HCT116 (cell line): Measurements from ENCODE around the gene FBXL17.

Experiments used
- CTCF ChIP-seq, 3 experiments: fragments of 200-600 bp in 1 of 3; sonication (generic) in 1 of 3; IDR thresholded peaks in 2 of 3; conservative IDR thresholded peaks in 1 of 3; 2 replicates each; pipeline ENCODE4 v1.5.1; 2012 to 2017; ENCODE audit warnings: low read depth in 2 of 3, low read length in 2 of 3, antibody characterized with exemption in 1 of 3, borderline replicate concordance in 1 of 3, control low read depth in 1 of 3, mild to moderate bottlenecking in 1 of 3, mixed read lengths in 1 of 3, mixed run types in 1 of 3, moderate library complexity in 1 of 3; ENCODE audit not compliant: insufficient read depth in 1 of 3
- ELF1 ChIP-seq: IDR thresholded peaks from 2 replicates; pipeline ENCODE4 v1.6.1; 2012; ENCODE audit warnings: low read depth, borderline replicate concordance
- EZH2 ChIP-seq: fragments of 200-600 bp; sonication (generic); IDR thresholded peaks from 2 replicates; pipeline ENCODE4 v1.6.1; 2017; ENCODE audit warnings: antibody characterized with exemption, mixed run types
- EZH2phosphoT487 ChIP-seq: fragments of 200-600 bp; IDR thresholded peaks from 2 replicates; pipeline ENCODE4 v1.6.1; 2018; ENCODE audit warnings: antibody characterized with exemption, borderline replicate concordance
- JUND ChIP-seq: IDR thresholded peaks from 2 replicates; pipeline ENCODE4 v1.6.1; 2012
- MAX ChIP-seq: IDR thresholded peaks from 2 replicates; pipeline ENCODE4 v1.6.1; 2012
- POLR2AphosphoS5 ChIP-seq: IDR thresholded peaks from 2 replicates; pipeline ENCODE4 v1.6.1; 2011; ENCODE audit warnings: mild to moderate bottlenecking, low read depth, low read length, moderate library complexity
- RAD21 ChIP-seq: IDR thresholded peaks from 2 replicates; pipeline ENCODE4 v1.6.1; 2012; ENCODE audit warnings: low read depth, mild to moderate bottlenecking
- SIN3A ChIP-seq: IDR thresholded peaks from 2 replicates; pipeline ENCODE4 v1.6.1; 2012; ENCODE audit warnings: low read depth
- ZNF274 ChIP-seq: fragments of 200-500 bp; sonication (Bioruptor generic); IDR thresholded peaks from 2 replicates; pipeline ENCODE4 v1.6.1; 2014; ENCODE audit warnings: mild to moderate bottlenecking, low read depth, low read length, inconsistent platforms

GRCh38 chr5:108104448-108104847, 277.4 kb downstream of the FBXL17 start:
- TF ChIP-seq CTCF (IDR thresholded peaks at IDR 0.05 in 2 of 3, conservative IDR thresholded peaks at IDR 0.05 in 1 of 3; ENCODE audit: borderline replicate concordance in 1 of 3, insufficient read depth in 1 of 3, low read depth in 2 of 3, low read length in 2 of 3) (no peak), EZH2 (no peak), POLR2AphosphoS5 (no peak), JUND (no peak), RAD21 (no peak), SIN3A (no peak), ZNF274 (no peak), MAX (no peak), EZH2phosphoT487 (no peak), ELF1 (no peak)
